CD4-positive, alpha-beta T cell treated with Interleukin-17A for 4 hours (primary cell): Measurements from ENCODE around the gene FYCO1.

ENCODE experiments used
- DNase-seq: peaks from one replicate; pipeline ENCODE4 v3.0.0-alpha.2; 2020; ENCODE audit warnings: mixed read lengths

FYCO1 gene

GRCh38 chr3:45940781-45941365 is 54.8 kb downstream of the FYCO1 start:
- no peak for DNase-seq

- DNase-seq, result no peak
Observed at GRCh38 chr3:45940004-45940780, 55.4 kb downstream of the FYCO1 start.

GRCh38 chr3:45939341-45939771 is 56.3 kb downstream of the FYCO1 start:
- no peak for DNase-seq

GRCh38 chr3:45938864-45939263 is 56.8 kb downstream of the FYCO1 start:
- peak; percentile 92 for DNase-seq

- no peak for DNase-seq
Observed at GRCh38 chr3:45938043-45938435, 57.6 kb downstream of the FYCO1 start.

- no peak for DNase-seq
Observed at GRCh38 chr3:45937206-45938042, 58.2 kb downstream of the FYCO1 start.

GRCh38 chr3:45936261-45936660 is 59.4 kb downstream of the FYCO1 start:
- no peak for DNase-seq

GRCh38 chr3:45933591-45933990 is 62.0 kb downstream of the FYCO1 start:
- DNase-seq, result no peak

- DNase-seq, result no peak
Observed at GRCh38 chr3:45932112-45932511, 63.5 kb downstream of the FYCO1 start.

GRCh38 chr3:45931496-45931895 is 64.1 kb downstream of the FYCO1 start:
- DNase-seq, result no peak

GRCh38 chr3:45929042-45929679 is 66.5 kb downstream of the FYCO1 start:
- peak; percentile 74 for DNase-seq

- no peak for DNase-seq
Observed at GRCh38 chr3:45927881-45928280, 67.7 kb downstream of the FYCO1 start.

GRCh38 chr3:45923755-45924154 is 71.9 kb downstream of the FYCO1 start:
- DNase-seq, result no peak

- DNase-seq, result no peak
Observed at GRCh38 chr3:45922950-45923590, 72.6 kb downstream of the FYCO1 start.

GRCh38 chr3:45922039-45922326 is 73.6 kb downstream of the FYCO1 start:
- DNase-seq, result no peak

GRCh38 chr3:45921158-45922038 is 74.2 kb downstream of the FYCO1 start:
- DNase-seq, result no peak

GRCh38 chr3:45917146-45917898 is 78.3 kb downstream of the FYCO1 start:
- no peak for DNase-seq

GRCh38 chr3:45915518-45916231 is 79.9 kb downstream of the FYCO1 start:
- DNase-seq, result peak; percentile 84

GRCh38 chr3:45915059-45915439 is 80.6 kb downstream of the FYCO1 start:
- DNase-seq, result no peak

- no peak for DNase-seq
Observed at GRCh38 chr3:45914362-45915058, 81.1 kb downstream of the FYCO1 start.
